ENCODE results near the gene PDX1. TPM values are rescaled to one million over a fixed set of nuclear protein-coding genes. Genes with fewer than 3 reads are reported as not detected.
A peak's percentile ranks its signal among the peaks of the same experiment; 100 is the strongest.
"Not testable (repeated sequence)": the region's sequence is repeated elsewhere in the genome, so short reads cannot be mapped to it uniquely, and the experiment has no call there.

The PDX1 gene
- total RNA-seq, 8 experiments from 2014 or later: 0.10 to 0.71 (median 0.22) TPM; not detected in 4

DNA sequence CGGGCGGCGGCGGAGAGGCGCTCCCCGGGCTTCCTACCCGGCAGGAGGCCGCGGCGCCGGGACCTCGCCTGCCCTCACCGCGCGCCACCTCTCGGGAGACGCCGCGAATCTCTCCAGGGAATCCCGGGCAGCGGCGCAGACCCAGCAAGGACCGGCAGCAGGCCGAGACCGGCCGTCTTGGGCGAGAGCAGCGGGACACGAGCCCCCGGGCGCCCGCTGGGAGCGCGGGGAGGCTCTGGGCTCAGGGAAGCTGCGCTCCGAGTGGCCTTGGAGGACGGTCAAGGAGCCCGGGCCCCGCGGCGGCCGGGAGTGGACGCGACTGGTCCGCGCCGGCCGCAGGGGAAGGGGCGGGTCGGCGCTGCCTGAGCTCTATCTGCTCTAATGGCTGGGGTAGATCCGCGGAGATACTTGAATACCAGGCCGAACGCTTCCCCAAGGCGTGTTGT lies 34.6 kb downstream of the PDX1 start:
- Histone ChIP-seq H3K27ac (no peak overlapping the region), H3K4me1 (replicated peaks in 1 of 2) (no peaks in the 10 kb centered on the region), H3K4me3 (peak overlapping the region in 3 of 5 donors; percentile 38 to 49 (median 48))
- WGBS, 10 experiments: 0 to 33% (median 10%) methylated on average over 3 to 10 of the region's 56 CpGs; no CpG with 5 or more reads in 6 of the 10 experiments
- ATAC-seq (replicated peaks in 6 of 8): peak in 7 of 8 experiments; percentile 19 to 74 (median 46)
- in situ Hi-C loops (cut with MboI; ENCODE audit: low pct_unique_long_range_greater_than_20kb in 2 of 9, low sequenced_read_pairs in 9 of 9, unreplicated experiment in 9 of 9): loop anchor here in 1 of 9 experiments (25.0 kb wide), 1 partner anchor 117 kb away; no protein-coding TSS in a partner anchor

DNA sequence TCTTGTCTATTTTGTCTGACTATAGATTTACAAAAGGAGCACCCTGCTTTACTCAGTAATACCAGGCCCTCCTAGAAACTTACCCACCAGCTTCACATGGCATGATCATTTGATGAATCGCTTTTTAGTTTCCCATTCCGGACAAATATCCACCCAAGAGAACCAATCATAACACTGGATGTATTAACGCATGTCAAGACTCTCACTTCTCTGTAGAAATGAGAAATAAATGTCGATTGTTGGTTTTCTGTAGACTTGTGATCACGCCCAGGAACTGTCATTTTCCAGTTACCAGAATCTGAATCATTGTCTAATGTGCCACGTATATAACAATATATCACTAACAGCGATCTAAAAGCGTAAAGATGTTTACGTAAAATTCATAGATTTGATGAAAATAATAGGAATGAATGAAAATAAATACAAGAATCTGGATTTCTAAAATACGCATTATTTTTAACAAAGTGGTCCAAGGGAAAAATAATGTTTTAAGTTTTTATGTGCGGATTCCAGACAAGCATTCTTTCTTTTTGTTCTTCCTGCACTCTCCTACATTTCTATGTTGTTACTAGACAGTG lies 35.3 kb downstream of the PDX1 start:
- Histone ChIP-seq H3K4me1 (replicated peaks in 1 of 2) (peaks cover 0 to under 1% of the 10 kb centered on the region in 2 donors), H3K4me3 (no peak overlapping the region), H3K27ac (no peak overlapping the region)
- no peak for ATAC-seq (replicated peaks in 6 of 8)
- WGBS, 10 experiments: 38 to 92% (median 65%) methylated on average over 6 to 11 of the region's 11 CpGs
- in situ Hi-C loops (cut with MboI; ENCODE audit: low pct_unique_long_range_greater_than_20kb in 2 of 9, low sequenced_read_pairs in 9 of 9, unreplicated experiment in 9 of 9): loop anchor here in 1 of 9 experiments (25.0 kb wide), 1 partner anchor 118 kb away; no protein-coding TSS in a partner anchor

DNA sequence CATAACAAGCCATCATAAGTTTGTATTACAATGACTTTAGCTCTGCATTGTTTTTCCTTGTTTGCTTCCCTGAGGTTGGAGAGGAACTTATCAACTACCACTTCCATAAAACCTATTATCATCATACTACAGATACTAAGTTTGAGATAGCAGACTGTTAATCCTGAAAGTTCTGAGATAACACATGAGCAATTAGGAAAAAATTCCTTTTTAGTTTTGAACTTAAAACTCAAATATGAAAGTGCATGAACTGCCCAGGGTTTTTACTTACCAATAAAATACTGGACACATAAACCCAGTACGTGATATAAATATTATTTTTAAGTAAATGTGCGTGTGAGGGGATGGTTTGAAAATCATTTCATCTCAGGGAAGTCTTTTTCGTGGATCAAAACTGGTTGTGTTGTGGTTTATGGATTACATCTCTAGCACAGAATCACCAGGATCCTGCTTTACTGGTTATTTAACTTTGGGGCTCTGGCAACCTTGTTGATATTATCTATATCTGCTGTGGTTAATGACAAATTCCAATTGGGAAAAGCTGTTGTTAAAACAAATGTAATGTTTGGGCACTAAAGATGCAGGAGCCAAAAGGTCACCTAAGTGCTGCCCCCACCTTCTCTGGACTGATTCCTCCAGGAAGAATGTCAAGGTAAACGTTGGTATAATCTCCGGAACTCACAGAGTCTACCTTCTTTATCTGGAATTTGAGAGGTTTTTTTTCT lies 36.9 kb downstream of the PDX1 start:
- no peak for ATAC-seq (replicated peaks in 6 of 8)
- WGBS, 10 experiments: 0 to 61% (median 14%) methylated on average over 2 to 5 of the region's 5 CpGs; no CpG with 5 or more reads in 1 of the 10 experiments
- no peak overlapping the region for H3K4me3 ChIP-seq
- no peak overlapping the region for H3K27ac ChIP-seq
- peaks cover 0 to 6% of the 10 kb centered on the region in 2 donors for H3K4me1 ChIP-seq (replicated peaks in 1 of 2)
- in situ Hi-C loops (cut with MboI; ENCODE audit: low pct_unique_long_range_greater_than_20kb in 2 of 9, low sequenced_read_pairs in 9 of 9, unreplicated experiment in 9 of 9): loop anchor here in 1 of 9 experiments (25.0 kb wide), 1 partner anchor 119 kb away; no protein-coding TSS in a partner anchor

DNA sequence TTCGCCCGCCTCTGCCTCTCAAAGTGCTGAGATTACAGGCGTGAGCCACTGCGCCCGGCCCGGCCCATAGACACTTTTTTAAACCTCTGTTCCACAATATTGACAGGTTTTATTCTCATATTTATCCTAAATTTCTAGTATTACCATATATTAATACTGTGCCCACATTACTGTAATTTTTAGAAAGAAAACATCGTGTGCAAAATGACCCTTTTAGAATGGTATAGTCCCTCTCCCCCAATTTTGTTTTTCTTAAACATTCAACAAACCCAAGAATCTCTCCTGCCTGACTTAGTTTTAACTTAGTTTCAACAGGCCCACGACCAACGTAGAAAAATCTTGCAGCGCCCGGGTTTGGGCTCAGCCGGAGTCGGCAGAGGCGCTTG lies 40.2 kb downstream of the PDX1 start:
- WGBS, 10 experiments: 0 to 100% (median 8%) methylated on average over 1 to 13 of the region's 14 CpGs; no CpG with 5 or more reads in 1 of the 10 experiments
- H3K4me3 ChIP-seq: peak overlapping the region in 1 of 5 donors; percentile 9
- no peak overlapping the region for H3K27ac ChIP-seq
- no peak for ATAC-seq (replicated peaks in 6 of 8)
- H3K4me1 ChIP-seq (replicated peaks in 1 of 2): peaks cover 0 to 6% of the 10 kb centered on the region in 2 donors
- in situ Hi-C loops (cut with MboI; ENCODE audit: low pct_unique_long_range_greater_than_20kb in 2 of 9, low sequenced_read_pairs in 9 of 9, unreplicated experiment in 9 of 9): loop anchor here in 1 of 9 experiments (25.0 kb wide), 1 partner anchor 123 kb away; no protein-coding TSS in a partner anchor

DNA sequence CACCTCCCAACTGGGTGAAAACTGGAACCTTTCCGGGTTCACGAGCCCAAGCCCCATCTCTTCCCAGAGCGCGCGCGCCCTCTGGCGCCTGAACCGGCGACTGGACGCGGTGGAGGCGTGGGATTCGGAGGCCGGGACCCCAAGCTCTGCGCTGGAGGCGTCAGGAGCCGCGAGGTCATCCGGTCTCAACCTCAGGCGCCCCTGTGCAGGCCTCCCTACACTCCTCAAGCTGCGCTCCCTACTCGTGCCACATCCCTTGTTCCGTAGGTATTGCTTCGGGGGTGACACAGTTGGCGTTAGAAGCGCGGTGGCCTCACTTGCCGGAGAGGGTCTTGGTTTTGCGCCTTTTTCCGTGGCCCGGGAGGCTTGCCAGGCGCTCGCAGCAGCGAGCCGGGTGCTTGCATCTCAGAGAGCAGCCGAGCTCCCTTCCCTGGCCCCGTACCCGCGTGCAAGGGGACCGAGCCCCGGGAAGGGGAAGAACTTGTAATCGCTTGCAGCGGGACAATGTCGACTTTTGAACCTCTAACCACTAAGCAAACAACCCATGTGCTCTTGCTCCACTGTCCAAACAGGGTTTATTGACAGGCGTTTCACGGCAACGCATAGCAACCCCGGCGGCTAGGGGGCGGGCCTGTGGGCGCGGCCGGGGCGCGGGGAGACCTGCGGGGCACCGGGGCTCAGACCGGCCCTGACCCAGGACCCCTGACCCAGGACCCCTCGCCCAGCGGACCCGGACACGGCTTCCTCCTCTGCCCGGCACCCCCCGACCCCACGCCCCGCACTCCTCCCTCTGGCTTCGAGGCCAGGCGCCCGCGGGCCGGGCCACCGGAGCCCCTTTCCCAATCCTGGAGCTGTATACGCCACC lies 40.8 kb downstream of the PDX1 start:
- no peak overlapping the region for H3K27ac ChIP-seq

DNA sequence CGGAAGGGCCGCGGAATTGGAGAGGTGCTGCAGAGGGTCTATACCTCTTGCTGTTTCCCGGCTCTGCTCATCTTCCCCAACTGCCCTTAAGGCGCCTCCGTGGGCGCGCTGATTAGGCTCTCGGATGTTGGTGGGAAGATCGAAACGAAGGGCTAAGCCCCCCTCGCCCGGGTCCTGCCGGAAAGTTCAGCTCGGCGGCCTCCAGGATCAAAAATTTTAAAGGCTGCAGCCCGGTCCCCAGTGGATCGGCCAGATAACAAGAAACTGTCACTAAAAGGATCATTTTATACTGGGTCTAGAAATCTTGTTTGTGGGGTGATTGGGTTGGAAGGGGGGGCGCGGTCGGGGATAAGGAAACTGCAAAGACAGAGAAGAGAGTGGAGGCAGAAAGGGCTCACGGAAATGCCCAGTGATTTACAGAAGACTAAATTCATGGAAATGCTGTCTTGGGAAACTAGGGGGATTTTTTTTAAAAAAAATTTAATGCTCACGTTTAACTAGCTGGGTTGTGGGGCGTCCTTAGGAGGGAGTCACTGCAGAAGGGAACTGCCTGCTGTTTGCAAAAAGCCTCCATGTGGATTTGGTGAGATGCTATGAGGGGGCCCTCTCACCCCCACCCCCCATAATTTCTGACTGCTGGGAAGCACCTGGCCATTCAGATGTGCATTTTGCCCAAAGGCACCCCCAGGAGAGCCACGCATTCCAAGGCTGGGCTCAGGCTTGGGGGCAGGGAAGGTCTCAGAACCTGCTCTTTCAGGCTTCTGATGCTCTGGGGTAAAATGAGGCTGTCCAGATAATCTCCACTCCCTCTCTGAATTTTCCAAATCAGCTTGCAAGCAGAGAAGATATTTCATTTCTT lies 41.7 kb downstream of the PDX1 start:
- in situ Hi-C loops (cut with MboI; ENCODE audit: low pct_unique_long_range_greater_than_20kb in 2 of 9, low sequenced_read_pairs in 9 of 9, unreplicated experiment in 9 of 9): loop anchor here in 1 of 9 experiments (25.0 kb wide), 1 partner anchor 124 kb away; no protein-coding TSS in a partner anchor
- Histone ChIP-seq H3K4me1 (replicated peaks in 1 of 2) (peaks cover 0 to 6% of the 10 kb centered on the region in 2 donors), H3K4me3 (no peak overlapping the region), H3K27ac (no peak overlapping the region)
- WGBS, 10 experiments: 0 to 50% (median 17%) methylated on average over 1 to 9 of the region's 25 CpGs; no CpG with 5 or more reads in 3 of the 10 experiments
- no peak for ATAC-seq (replicated peaks in 6 of 8)

More for the DNA sequence above, 40.8 kb downstream of the PDX1 start:
- WGBS, 10 experiments: 0 to 8% (median 2%) methylated on average over 2 to 11 of the region's 73 CpGs; no CpG with 5 or more reads in 6 of the 10 experiments
- peak overlapping the region in 1 of 5 donors; percentile 9 for H3K4me3 ChIP-seq
- peak; percentile 32 to 94 (median 73) for ATAC-seq (replicated peaks in 6 of 8)
- in situ Hi-C loops (cut with MboI; ENCODE audit: low pct_unique_long_range_greater_than_20kb in 2 of 9, low sequenced_read_pairs in 9 of 9, unreplicated experiment in 9 of 9): loop anchor here in 1 of 9 experiments (25.0 kb wide), 1 partner anchor 123 kb away; no protein-coding TSS in a partner anchor
- H3K4me1 ChIP-seq (replicated peaks in 1 of 2): peaks cover 0 to 6% of the 10 kb centered on the region in 2 donors

DNA sequence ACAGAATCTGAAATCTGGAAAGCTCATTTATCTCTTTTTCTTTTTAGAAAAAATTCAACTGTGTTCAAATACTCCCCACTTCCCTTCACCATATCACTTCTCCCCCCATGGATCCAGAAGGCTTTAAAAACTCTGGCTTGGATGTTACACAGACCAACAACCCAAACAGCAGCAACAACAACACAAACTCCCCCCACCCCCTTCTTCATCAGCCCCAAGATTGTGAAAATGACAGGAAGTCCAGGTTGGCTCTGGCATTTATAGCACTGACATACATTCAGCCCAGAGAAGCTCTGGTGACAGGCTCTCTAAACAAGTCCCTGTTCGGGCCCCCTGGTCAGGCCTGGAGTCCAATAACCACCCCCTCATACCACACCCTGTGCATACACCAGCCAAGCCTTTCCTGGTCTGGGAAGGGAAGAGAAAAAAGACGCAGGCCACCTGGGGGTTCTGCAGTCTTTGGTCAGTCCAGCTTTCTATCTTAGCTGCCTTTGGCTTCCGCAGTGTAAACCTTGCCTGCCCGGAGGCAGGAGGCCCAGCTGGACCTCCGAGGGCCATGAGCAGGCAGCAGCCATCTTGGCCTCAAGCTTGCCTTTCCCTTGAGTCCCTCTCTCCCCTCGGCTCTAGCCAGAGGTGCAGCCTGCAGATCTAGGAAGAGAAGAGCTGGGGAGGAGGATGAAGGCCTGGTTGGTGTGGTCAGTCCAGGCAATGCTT lies 42.5 kb downstream of the PDX1 start:
- no peak overlapping the region for H3K4me3 ChIP-seq
- peaks cover 0 to 6% of the 10 kb centered on the region in 2 donors for H3K4me1 ChIP-seq (replicated peaks in 1 of 2)
- no peak for ATAC-seq (replicated peaks in 6 of 8)
- WGBS, 10 experiments: 0 to 100% (median 40%) methylated on average over 1 to 4 of the region's 6 CpGs; no CpG with 5 or more reads in 3 of the 10 experiments
- H3K27ac ChIP-seq: no peak overlapping the region
- in situ Hi-C loops (cut with MboI; ENCODE audit: low pct_unique_long_range_greater_than_20kb in 2 of 9, low sequenced_read_pairs in 9 of 9, unreplicated experiment in 9 of 9): loop anchor here in 1 of 9 experiments (25.0 kb wide), 1 partner anchor 125 kb away; no protein-coding TSS in a partner anchor

DNA sequence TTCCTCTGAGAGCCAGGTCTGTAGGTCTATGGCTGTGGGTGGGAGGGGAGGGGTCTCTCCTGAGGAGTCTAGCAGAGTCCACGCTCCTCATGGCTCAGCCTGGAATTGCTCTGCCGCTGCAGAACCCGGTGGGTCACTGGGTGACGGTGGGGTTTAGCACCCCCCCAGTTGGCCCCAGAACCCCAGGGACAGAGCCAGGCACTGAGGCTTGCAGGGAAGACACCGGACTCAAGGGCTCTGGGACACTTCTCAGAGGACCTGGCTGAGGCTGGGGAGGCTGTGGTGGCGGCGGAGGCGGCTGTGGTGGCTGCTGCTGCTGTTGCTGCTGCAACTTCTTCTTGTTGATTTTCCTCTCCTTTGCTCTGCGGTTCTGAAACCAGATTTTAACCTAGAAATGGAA lies 43.2 kb downstream of the PDX1 start:
- in situ Hi-C loops (cut with MboI; ENCODE audit: low pct_unique_long_range_greater_than_20kb in 2 of 9, low sequenced_read_pairs in 9 of 9, unreplicated experiment in 9 of 9): loop anchor here in 1 of 9 experiments (25.0 kb wide), 1 partner anchor 126 kb away; no protein-coding TSS in a partner anchor
- 14 to 60% (median 24%) methylated on average over 1 to 8 of the region's 9 CpGs; no CpG with 5 or more reads in 6 of the 10 experiments for WGBS, 10 experiments
- no peak overlapping the region for H3K27ac ChIP-seq
- H3K4me3 ChIP-seq: no peak overlapping the region
- peaks cover 0 to 6% of the 10 kb centered on the region in 2 donors for H3K4me1 ChIP-seq (replicated peaks in 1 of 2)
- no peak for ATAC-seq (replicated peaks in 6 of 8)

DNA sequence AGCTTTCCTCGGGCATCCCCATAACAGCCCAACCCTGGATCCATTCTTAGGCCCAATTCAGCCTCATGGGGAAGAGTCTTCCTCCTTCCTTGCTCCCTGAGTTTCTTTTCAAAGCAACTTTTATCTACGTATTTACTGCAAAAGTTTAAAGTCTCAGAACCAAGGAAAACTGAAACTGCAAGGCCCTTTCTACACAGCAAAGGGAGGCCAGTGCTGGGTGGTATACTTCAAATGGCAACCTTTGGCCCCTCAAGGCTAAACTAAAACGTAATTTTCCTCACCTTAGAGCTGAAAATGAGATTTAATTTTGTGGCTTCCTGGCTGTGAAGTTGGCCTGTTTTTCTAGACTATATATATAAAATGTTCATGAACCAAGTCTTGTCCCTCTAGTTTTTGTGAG lies 43.7 kb downstream of the PDX1 start:
- no peak for ATAC-seq (replicated peaks in 6 of 8)
- Histone ChIP-seq H3K27ac (no peak overlapping the region), H3K4me1 (replicated peaks in 1 of 2) (peaks cover 3 to 6% of the 10 kb centered on the region in 2 donors), H3K4me3 (no peak overlapping the region)
- WGBS, 10 experiments: 0 to 67% (median 51%) methylated on average over 1 to 3 of the region's 3 CpGs; no CpG with 5 or more reads in 2 of the 10 experiments
- in situ Hi-C loops (cut with MboI; ENCODE audit: low pct_unique_long_range_greater_than_20kb in 2 of 9, low sequenced_read_pairs in 9 of 9, unreplicated experiment in 9 of 9): loop anchor here in 1 of 9 experiments (25.0 kb wide), 1 partner anchor 126 kb away; no protein-coding TSS in a partner anchor

DNA sequence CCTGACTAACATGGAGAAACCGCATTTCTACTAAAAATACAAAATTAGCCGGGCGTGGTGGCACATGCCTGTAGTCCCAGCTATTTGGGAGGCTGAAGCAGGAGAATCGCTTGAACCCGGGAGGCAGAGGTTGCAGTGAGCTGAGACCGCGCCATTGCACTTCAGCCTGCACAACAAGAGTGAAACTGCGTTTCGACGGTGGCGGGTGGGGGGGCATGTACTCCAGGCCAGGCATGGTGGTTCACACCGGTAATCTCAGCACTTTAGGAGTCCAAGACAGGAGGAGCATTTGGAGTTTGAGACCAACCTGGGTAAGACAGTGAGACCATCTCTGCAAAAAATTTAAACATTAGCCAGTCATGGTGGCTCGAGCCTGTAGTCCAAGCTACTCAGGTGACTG lies 44.4 kb downstream of the PDX1 start:
- WGBS, 10 experiments: 33 to 90% (median 67%) methylated on average over 1 to 4 of the region's 13 CpGs; no CpG with 5 or more reads in 4 of the 10 experiments
- H3K4me1 ChIP-seq (replicated peaks in 1 of 2); ATAC-seq (replicated peaks in 6 of 8); H3K4me3 ChIP-seq; H3K27ac ChIP-seq: not testable (repeated sequence)
- in situ Hi-C loops (cut with MboI; ENCODE audit: low pct_unique_long_range_greater_than_20kb in 2 of 9, low sequenced_read_pairs in 9 of 9, unreplicated experiment in 9 of 9): loop anchor here in 1 of 9 experiments (25.0 kb wide), 1 partner anchor 127 kb away; no protein-coding TSS in a partner anchor
